ENCODE data around the gene ZNF157. TPM values are rescaled to one million over a fixed set of nuclear protein-coding genes. Genes with fewer than 3 reads are reported as not detected.
A peak's percentile ranks its signal among the peaks of the same experiment; 100 is the strongest.
"Not testable (repeated sequence)": the region's sequence is repeated elsewhere in the genome, so short reads cannot be mapped to it uniquely, and the experiment has no call there.

ZNF157 gene
- total RNA-seq, 1 experiment from 2014 or later, result not detected

GRCh38 chrX:47361538-47362511 is 8.6 kb upstream of the ZNF157 start:
- CTCF ChIA-PET, result interaction anchor here (0.7 kb wide), 2 partner anchors 20 to 23 kb away, joined by 3 read pairs; no protein-coding TSS in a partner anchor

GRCh38 chrX:47366041-47366722 is 4.2 kb upstream of the ZNF157 start:
- CTCF ChIA-PET, result no interaction called here
- POLR2A ChIA-PET, result interaction anchor here (0.6 kb wide), 1 partner anchor 298 kb away, joined by 3 read pairs; no protein-coding TSS in a partner anchor
- TF ChIP-seq CTCF (IDR thresholded peaks at IDR 0.05; ENCODE audit: unreplicated experiment), result no peak
- peaks cover 8% of the 10 kb centered on the region for H3K9me3 Mint-ChIP-seq (ENCODE audit: unreplicated experiment)
- no peaks in the 10 kb centered on the region for H3K36me3 Mint-ChIP-seq (ENCODE audit: insufficient read depth, unreplicated experiment)
- peaks cover 6% of the 10 kb centered on the region for H3K4me1 Mint-ChIP-seq (ENCODE audit: insufficient read depth, unreplicated experiment)
- no TSS peak for BruUV-seq (replicated peaks)
- no peak for DNase-seq (ENCODE audit: unreplicated experiment)
- intact Hi-C loops (cut with micrococcal nuclease), result no loop called here
- no peaks in the 10 kb centered on the region for H3K27me3 Mint-ChIP-seq (ENCODE audit: insufficient read depth, unreplicated experiment)
- H3K27ac Mint-ChIP-seq (ENCODE audit: low read depth, unreplicated experiment), result no peak overlapping the region
- peak overlapping the region; percentile 65 for H3K4me3 Mint-ChIP-seq (ENCODE audit: unreplicated experiment)

More at GRCh38 chrX:47361538-47362511, 8.6 kb upstream of the ZNF157 start:
- intact Hi-C loops (cut with micrococcal nuclease), result no loop called here
- no TSS peak for BruUV-seq (replicated peaks)
- H3K27ac Mint-ChIP-seq (ENCODE audit: low read depth, unreplicated experiment), result peak overlapping the region; percentile 36
- no peaks in the 10 kb centered on the region for H3K27me3 Mint-ChIP-seq (ENCODE audit: insufficient read depth, unreplicated experiment)
- H3K36me3 Mint-ChIP-seq (ENCODE audit: insufficient read depth, unreplicated experiment), result no peaks in the 10 kb centered on the region
- POLR2A ChIA-PET, result interaction anchor here (0.7 kb wide), 1 partner anchor 1196 kb away, joined by 4 read pairs; no protein-coding TSS in a partner anchor
- no peak for TF ChIP-seq CTCF (IDR thresholded peaks at IDR 0.05; ENCODE audit: unreplicated experiment)
- H3K4me3 Mint-ChIP-seq (ENCODE audit: unreplicated experiment), result peak overlapping the region; percentile 28
- H3K9me3 Mint-ChIP-seq (ENCODE audit: unreplicated experiment), result no peaks in the 10 kb centered on the region
- peaks cover 6% of the 10 kb centered on the region for H3K4me1 Mint-ChIP-seq (ENCODE audit: insufficient read depth, unreplicated experiment)
- peak; percentile 48 for DNase-seq (ENCODE audit: unreplicated experiment)

GRCh38 chrX:47373198-47373597 is 2.8 kb downstream of the ZNF157 start:
- DNase-seq (ENCODE audit: unreplicated experiment), result no peak
- H3K27me3 Mint-ChIP-seq (ENCODE audit: insufficient read depth, unreplicated experiment), result no peaks in the 10 kb centered on the region
- TF ChIP-seq CTCF (IDR thresholded peaks at IDR 0.05; ENCODE audit: unreplicated experiment), result no peak
- intact Hi-C loops (cut with micrococcal nuclease), result no loop called here
- H3K4me3 Mint-ChIP-seq (ENCODE audit: unreplicated experiment), result no peak overlapping the region
- H3K9me3 Mint-ChIP-seq (ENCODE audit: unreplicated experiment), result peaks cover 8% of the 10 kb centered on the region
- BruUV-seq (replicated peaks), result no TSS peak
- ChIA-PET CTCF (no interaction called here), POLR2A (interaction anchor here (0.6 kb wide), 1 partner anchor 862 kb away, joined by 3 read pairs; no protein-coding TSS in a partner anchor)
- peaks cover 5% of the 10 kb centered on the region for H3K36me3 Mint-ChIP-seq (ENCODE audit: insufficient read depth, unreplicated experiment)
- H3K27ac Mint-ChIP-seq (ENCODE audit: low read depth, unreplicated experiment), result no peak overlapping the region
- no peaks in the 10 kb centered on the region for H3K4me1 Mint-ChIP-seq (ENCODE audit: insufficient read depth, unreplicated experiment)

GRCh38 chrX:47380268-47380667 is 9.9 kb downstream of the ZNF157 start:
- no peak for DNase-seq (ENCODE audit: unreplicated experiment)
- no peaks in the 10 kb centered on the region for H3K36me3 Mint-ChIP-seq (ENCODE audit: insufficient read depth, unreplicated experiment)
- H3K9me3 Mint-ChIP-seq (ENCODE audit: unreplicated experiment), result no peaks in the 10 kb centered on the region
- TF ChIP-seq CTCF (IDR thresholded peaks at IDR 0.05; ENCODE audit: unreplicated experiment), result no peak
- H3K27ac Mint-ChIP-seq (ENCODE audit: low read depth, unreplicated experiment), result peak overlapping the region; percentile 65
- POLR2A ChIA-PET, result no interaction called here
- intact Hi-C loops (cut with micrococcal nuclease), result loop anchor here (10.0 kb wide), 1 partner anchor 475 kb away; no protein-coding TSS in a partner anchor
- H3K4me3 Mint-ChIP-seq (ENCODE audit: unreplicated experiment), result no peak overlapping the region
- CTCF ChIA-PET, result interaction anchor here (0.6 kb wide), 1 partner anchor 203 kb away, joined by 3 read pairs; no protein-coding TSS in a partner anchor
- no TSS peak for BruUV-seq (replicated peaks)
- peaks cover 5% of the 10 kb centered on the region for H3K4me1 Mint-ChIP-seq (ENCODE audit: insufficient read depth, unreplicated experiment)
- H3K27me3 Mint-ChIP-seq (ENCODE audit: insufficient read depth, unreplicated experiment), result peaks cover 11% of the 10 kb centered on the region

- Mint-ChIP-seq H3K27me3 (ENCODE audit: insufficient read depth, unreplicated experiment) (peaks cover 16% of the 10 kb centered on the region), H3K27ac (ENCODE audit: low read depth, unreplicated experiment) (peak overlapping the region; percentile 65)
- H3K9me3 Mint-ChIP-seq (ENCODE audit: unreplicated experiment); H3K4me3 Mint-ChIP-seq (ENCODE audit: unreplicated experiment); H3K4me1 Mint-ChIP-seq (ENCODE audit: insufficient read depth, unreplicated experiment); BruUV-seq (replicated peaks); CTCF ChIA-PET; POLR2A ChIA-PET; H3K36me3 Mint-ChIP-seq (ENCODE audit: insufficient read depth, unreplicated experiment): not testable (repeated sequence)
- peak; percentile 16 for DNase-seq (ENCODE audit: unreplicated experiment)
- intact Hi-C loops (cut with micrococcal nuclease), result loop anchor here (10.0 kb wide), 1 partner anchor 476 kb away; no protein-coding TSS in a partner anchor
These were observed 10.5 kb downstream of the ZNF157 start for GRCh38 chrX:47380837-47381236.
